Tongue (tissue), 3 donors: ENCODE measurements around the gene C1QTNF6. TPM values are rescaled to one million over a fixed set of nuclear protein-coding genes. Genes with fewer than 3 reads are reported as not detected.

Source experiments
- DNase-seq: peaks from one replicate; pipeline ENCODE4 v3.0.0-alpha.2; 2015
- small RNA-seq: library from RNA; depleted of rRNA; stranded (forward); fragments of <200 nt; gene quantifications from one replicate; pipeline ENCODE3, GENCODE V24; 2014; ENCODE audit warnings: low replicate concordance
- total RNA-seq: library from RNA; depleted of rRNA; stranded (reverse); fragments of >200 nt; gene quantifications from one replicate; pipeline ENCODE4 v1.2.3, GENCODE V29; 2014

Gene C1QTNF6
- total RNA-seq, 1 donor from 2014 or later: 8.9 TPM

DNA sequence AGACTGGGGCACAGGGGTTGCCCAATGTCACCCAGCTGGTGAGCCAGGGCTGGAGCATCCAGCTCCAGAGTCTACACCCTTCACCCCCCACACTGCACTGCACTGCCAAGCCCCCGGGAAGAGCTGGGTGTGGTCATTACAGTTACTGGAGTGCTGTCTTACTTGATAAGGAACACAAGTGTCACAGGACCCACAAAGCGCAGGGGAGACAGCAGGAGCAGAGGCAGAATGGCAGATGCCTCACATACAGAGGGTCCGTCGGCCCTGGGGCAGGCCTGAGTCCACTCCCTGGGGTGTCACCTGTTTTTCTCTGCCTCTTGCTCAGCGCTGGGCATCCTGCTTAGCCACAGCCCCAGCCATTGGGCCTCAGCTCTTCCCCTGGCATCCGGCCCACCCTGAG lies 46.1 kb downstream of the C1QTNF6 start:
- DNase-seq: no peak

DNA sequence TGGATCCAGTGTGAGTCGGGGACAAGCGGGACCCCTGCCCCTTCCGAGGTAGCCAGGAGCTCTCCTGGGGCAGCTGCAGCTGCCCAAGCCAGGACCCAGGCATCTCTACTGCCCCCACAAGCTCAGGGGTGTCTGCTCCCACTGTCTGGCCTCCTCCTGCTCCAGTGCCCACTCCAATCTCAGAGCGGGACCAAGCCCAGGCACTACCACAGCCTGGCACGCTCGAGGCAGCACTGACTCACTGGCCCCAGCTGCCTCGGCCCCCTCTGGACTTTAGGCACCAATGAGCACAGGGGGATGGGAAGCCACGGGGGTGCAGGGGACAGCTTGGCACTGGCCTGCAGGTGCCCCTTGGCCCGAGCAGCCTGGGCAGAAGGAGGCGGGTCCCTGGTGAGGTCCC lies 46.6 kb downstream of the C1QTNF6 start:
- no peak for DNase-seq

DNA sequence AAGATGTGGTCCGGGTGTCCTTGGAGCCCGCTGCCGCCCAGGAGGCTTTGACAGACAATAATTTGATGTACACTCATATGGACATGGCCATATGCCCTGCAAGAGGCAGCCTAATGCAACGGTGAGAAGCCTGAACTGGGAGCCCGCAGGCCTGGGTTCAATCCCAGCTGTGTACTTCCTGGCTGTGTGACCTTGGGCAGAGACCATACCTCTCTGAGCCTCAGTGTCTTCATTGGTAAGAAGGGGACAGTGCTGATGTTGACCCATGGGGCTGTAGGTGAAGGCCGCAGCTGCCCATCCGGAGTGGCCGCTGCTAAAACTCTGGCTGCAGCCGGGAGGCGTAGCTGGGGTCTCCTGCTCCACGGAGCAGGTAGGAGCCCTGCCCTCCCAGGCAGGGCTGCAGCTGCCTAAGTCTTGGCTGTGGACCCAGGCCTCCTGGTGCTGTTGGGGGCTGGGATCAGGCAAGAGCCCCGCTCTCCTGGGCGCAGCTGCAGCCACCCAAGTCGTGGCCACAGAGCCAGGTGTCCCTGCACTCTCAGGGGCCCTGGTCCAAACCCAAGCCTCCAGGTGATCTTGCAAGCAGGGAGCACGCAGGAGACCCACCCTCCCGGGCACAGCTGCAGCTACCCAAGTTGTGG lies 47.2 kb downstream of the C1QTNF6 start:
- no peak for DNase-seq

DNA sequence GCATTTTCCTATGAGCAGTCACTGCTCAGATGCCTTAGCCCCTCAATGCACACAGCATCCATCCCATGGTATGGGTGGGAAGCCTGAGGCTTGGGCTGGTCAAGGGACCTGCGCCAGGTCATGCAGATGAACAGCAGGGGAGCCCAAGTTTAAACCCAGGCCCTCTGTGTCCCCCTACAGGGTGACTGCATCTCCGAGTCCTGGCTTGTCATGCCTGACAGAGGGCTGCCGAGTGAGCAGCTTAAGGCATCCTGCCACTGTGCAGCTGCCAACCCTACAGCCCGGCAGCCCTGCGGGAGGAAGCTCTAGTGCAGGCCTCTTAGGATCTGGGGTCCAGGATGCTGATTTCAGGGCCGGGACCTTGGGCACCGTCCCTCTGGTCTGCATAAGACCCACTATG lies 48.3 kb downstream of the C1QTNF6 start:
- no peak for DNase-seq

DNA sequence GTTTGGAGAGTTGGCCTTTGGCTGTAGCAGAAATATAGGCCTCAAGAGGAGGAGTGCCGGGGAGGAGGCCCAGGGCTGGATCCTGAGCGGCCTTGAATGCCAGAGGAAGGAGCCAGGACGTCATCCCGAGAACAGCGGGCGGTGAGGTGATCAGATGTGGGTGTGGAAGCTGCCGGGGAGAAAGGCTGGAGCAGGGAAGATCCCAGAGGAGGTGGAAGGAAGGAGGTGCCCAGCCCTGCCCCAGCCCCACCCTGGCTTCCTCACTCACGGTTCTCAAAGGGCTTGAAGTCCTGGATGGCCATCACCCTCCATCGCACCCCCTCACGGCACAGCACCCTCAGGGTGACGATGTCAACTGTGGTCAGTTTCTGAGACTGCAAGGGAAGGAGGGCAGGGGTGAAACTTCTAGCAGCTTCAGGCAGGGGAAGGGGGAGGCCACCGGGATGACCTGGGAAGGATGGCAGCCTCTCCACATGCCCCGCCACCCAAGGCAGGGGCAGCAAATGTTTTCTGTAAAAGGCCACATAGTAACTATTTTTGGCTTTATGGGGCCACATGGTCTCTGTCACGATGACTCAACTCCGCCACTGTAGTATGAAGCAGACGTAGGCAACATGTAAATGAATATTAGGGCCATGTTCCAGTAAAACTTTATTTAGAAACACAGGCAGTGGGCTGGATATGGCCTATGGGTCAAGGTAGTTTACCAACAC lies 49.0 kb downstream of the C1QTNF6 start:
- DNase-seq: no peak

DNA sequence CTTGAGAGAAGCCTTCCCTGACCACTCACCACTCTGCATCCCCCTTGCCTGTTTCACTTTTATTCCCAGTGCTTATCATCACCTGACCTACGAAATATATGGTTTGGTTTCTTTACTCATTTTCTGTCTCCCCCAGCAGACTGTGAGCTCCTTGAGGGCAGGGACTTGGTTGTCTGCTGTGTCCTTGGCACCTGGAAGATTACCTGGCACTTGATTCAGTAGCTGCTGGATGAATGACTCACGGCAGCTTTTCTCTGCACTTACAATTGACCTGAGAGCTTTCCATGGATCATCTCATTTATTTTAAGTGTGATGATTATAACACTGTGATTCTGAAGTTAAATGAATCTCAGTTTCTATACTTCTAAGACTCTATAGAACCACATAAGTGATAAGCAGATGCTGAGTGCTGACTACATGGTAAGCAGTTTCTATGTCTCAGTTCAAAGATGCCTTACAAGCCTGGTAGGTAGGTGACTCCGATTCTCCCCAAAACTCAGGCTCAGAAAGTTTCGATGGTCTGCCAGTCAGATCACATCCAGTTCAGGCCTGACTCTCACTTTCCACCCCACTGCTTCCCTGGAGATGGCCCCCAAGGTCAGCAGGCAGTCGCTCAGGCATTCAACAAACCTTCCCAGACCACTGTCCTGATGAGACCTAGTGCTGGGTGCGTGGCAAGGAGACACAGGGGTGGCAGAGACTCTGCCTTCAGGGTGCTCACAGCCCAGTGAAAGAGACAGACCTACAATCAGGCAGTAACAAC lies 50.0 kb downstream of the C1QTNF6 start:
- no peak for DNase-seq

DNA sequence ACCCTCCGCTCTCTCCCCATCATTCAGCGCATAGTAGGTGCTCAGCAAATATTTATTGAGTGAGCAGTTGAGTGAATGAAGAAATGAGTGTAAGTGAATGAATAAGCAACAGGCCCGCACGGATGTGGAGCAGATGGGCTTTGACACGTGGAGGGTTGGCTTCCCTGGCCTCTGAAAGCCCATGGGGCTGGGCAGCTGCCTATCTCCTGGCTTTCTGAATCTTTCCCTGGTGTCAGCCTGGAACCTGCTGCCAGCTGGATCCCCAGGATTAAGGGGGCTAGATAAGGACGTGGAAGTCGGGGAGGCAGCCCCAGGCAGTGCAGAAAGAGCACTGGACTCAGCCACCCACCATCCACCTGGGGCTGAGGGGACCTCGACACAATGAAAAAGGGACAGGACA lies 50.9 kb downstream of the C1QTNF6 start:
- no peak for DNase-seq

DNA sequence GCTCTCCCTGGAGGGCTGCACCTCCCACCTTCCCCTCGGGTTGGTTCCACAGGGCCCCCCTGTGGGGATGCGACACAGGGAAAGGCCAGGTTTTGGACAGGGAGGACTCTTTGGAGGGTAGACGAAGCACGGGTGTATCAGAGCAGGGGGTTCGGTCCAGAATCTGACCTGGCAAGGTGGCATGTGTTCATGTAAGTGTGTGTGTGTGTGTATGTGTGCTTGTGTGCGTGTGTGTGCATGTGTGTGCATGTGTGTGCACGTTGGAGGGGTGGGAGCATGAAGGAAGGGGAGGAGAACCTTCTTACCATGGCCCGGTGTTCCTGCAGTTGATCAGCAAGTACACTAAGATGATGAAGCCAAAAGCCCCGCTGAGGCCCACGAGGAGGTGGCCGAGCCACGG lies 53.0 kb downstream of the C1QTNF6 start:
- DNase-seq: no peak

DNA sequence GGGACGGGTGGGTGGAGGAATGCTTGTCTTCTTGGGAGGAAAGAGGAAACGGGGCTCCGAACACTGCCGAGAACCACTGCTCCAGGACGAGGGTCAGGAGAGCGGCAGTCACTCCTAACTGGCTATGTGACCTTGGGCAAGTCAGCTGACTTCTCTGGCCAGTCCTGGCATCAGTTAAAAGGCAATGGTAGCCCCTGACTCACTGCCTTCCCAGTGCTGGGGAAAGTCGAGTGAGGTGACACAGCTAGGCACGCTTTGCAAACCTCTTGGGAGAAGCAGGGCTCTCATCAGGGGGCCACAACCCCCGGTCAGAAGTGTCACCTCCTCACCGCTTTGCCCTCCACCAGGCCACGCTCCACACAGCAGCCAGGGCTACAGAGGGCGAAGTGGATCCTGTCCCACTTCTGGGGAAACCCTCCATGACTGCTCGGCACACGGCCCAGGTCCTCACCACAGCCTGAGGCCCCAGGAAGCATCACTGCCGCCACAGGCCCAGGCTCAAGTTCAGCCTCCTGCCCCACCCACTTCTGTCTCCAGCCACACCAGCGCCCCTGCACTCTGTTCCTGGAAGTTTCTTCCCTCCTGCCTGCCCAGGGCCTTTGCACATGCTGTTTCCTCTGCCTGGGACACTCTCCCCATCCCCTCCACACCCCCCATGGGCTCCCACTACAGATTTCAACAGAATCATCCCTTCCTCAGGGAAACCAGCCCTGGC lies 54.6 kb downstream of the C1QTNF6 start:
- no peak for DNase-seq

DNA sequence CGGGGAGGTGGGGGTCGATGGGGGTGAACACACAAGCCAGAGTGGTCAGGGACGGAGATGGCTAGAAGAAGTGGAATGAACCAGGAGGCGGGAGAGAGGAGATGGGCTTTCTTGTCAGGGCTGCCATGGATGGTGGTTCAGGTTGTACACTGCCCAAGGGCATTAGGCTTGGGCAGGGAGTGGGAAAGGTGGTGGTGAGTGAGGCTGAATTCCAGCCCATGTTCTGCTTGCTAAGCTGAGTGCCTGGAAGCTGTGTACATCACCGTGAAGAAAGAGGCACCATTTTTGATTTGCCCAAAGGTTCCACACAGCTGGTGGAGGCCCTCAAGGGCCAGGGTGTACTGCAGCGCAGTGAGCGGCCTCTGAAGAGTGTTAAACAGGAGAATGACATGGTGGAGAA lies 55.3 kb downstream of the C1QTNF6 start:
- no peak for DNase-seq

Small RNAs within 50 kb of the gene (small RNA-seq; reads per million reads assigned to genes)
- not detected for gene Z82188.1

Other genes with a start within 250 kb of the C1QTNF6 start
- gene TST, start 168.8 kb downstream of the C1QTNF6 start, total RNA-seq: 28.3 TPM
- gene MPST, start 168.5 kb downstream of the C1QTNF6 start, total RNA-seq: 57.4 TPM
- 22.4 TPM for gene KCTD17, start 136.5 kb downstream of the C1QTNF6 start, total RNA-seq
- gene TMPRSS6, start 78.5 kb downstream of the C1QTNF6 start, total RNA-seq: not detected
- gene IL2RB, start 38.3 kb downstream of the C1QTNF6 start, total RNA-seq: 0.51 TPM
- 0.10 TPM for gene SSTR3, start 24.2 kb upstream of the C1QTNF6 start, total RNA-seq
- gene RAC2, start 56.0 kb upstream of the C1QTNF6 start, total RNA-seq: 4.8 TPM
- gene CYTH4, start 94.3 kb upstream of the C1QTNF6 start, total RNA-seq: 20.5 TPM
- gene ELFN2, start 239.2 kb upstream of the C1QTNF6 start, total RNA-seq: 1.0 TPM